HCT116 (cell line): Measurements from ENCODE around the gene TXLNA. TPM values are rescaled to one million over a fixed set of nuclear protein-coding genes. Genes with fewer than 3 reads are reported as not detected.
A peak's percentile ranks its signal among the peaks of the same experiment; 100 is the strongest.
"Not testable (repeated sequence)": the region's sequence is repeated elsewhere in the genome, so short reads cannot be mapped to it uniquely, and the experiment has no call there.

Experiments used
- ATAC-seq: fragments of 200-7000 bp; cut with Tn5 transposase; 2 replicates; pipeline ENCODE4 v1.9.1; 2020; ENCODE audit warnings: mild to moderate bottlenecking, moderate library complexity
- BruUV-seq: library from RNA; stranded (reverse); fragments of 400-500 nt; replicated peaks from 2 replicates; lab custom pipeline; 2021; lab: Mats Ljungman, UMichigan
- CTCF ChIA-PET: fragments of 300-600 bp; sonication (Branson Sonifier 250); formaldehyde crosslinking; loops from one replicate; lab custom pipeline; 2021; ENCODE audit warnings: antibody characterized with exemption; lab: Charles Lee
- POLR2A ChIA-PET: fragments of 300-600, 350-600 bp; sonication (Branson Sonifier 250); formaldehyde crosslinking; loops from one replicate; lab custom pipeline; 2021; ENCODE audit warnings: antibody characterized with exemption; lab: Charles Lee
- RAD21 ChIA-PET, 2 experiments: fragments of 300-600 bp; sonication (Branson Sonifier 250); formaldehyde crosslinking; loops; one replicate each; lab custom pipeline; 2023; ENCODE audit warnings: low total read pairs in 2 of 2; ENCODE audit not compliant: uncharacterized antibody in 2 of 2, unreplicated experiment in 2 of 2, low non-redundant PET in 1 of 2; lab: Charles Lee
- DNase-seq: peaks from one replicate; pipeline ENCODE4 v3.0.0-alpha.2; 2010; ENCODE audit warnings: low read depth, low spot score
- H2AFZ ChIP-seq: fragments of 200-600 bp; shearing (Covaris generic), sonication (generic); 2 replicates; pipeline ENCODE4 v1.6.1; 2017; ENCODE audit warnings: low read depth, mixed run types, mixed read lengths, antibody characterized with exemption, low read length; ENCODE audit not compliant: poor library complexity, severe bottlenecking
- H3K27ac ChIP-seq: 2 replicates; pipeline ENCODE4 v1.5.1; 2012; ENCODE audit warnings: low read depth, low read length
- H3K27me3 ChIP-seq: fragments of 200-600 bp; sonication (generic); 2 replicates; pipeline ENCODE4 v1.6.1; 2016; ENCODE audit warnings: mixed run types, low read length, mixed read lengths; ENCODE audit not compliant: insufficient read depth
- H3K36me3 ChIP-seq, 2 experiments: fragments of 200-500 bp in 1 of 2; fragments of 200-600 bp in 1 of 2; sonication (Bioruptor generic) in 1 of 2; sonication (generic) in 1 of 2; 2 replicates each; pipeline versions ENCODE4 v1.5.1 to v1.6.1; 2014 to 2016; ENCODE audit warnings: low read length in 2 of 2, inconsistent platforms in 1 of 2, mixed read lengths in 1 of 2, mixed run types in 1 of 2; ENCODE audit not compliant: insufficient read depth in 2 of 2, control insufficient read depth in 1 of 2
- H3K4me1 ChIP-seq, 2 experiments: fragments of 200-600 bp in 1 of 2; sonication (generic) in 1 of 2; 2 replicates each; pipeline versions ENCODE4 v1.5.1 to v1.6.1; 2012 to 2017; ENCODE audit warnings: low read length in 2 of 2, inconsistent platforms in 1 of 2, mild to moderate bottlenecking in 1 of 2, mixed read lengths in 1 of 2, mixed run types in 1 of 2, moderate library complexity in 1 of 2; ENCODE audit not compliant: insufficient read depth in 2 of 2, control insufficient read depth in 1 of 2
- H3K4me2 ChIP-seq: fragments of 200-600 bp; sonication (generic); 2 replicates; pipeline ENCODE4 v1.6.1; 2017; ENCODE audit warnings: mixed run types, low read length, mixed read lengths
- H3K4me3 ChIP-seq, 2 experiments: fragments of 200-600 bp in 1 of 2; sonication (generic) in 1 of 2; replicated peaks in 1 of 2; 2 replicates each; pipeline ENCODE4 v1.5.1; 2011 to 2016; ENCODE audit warnings: low read length in 2 of 2, control low read depth in 1 of 2, low read depth in 1 of 2, mild to moderate bottlenecking in 1 of 2, mixed read lengths in 1 of 2, mixed run types in 1 of 2
- H3K79me2 ChIP-seq: fragments of 200-600 bp; sonication (generic); 2 replicates; pipeline ENCODE4 v1.6.1; 2017; ENCODE audit warnings: mild to moderate bottlenecking, mixed run types, low read length, moderate library complexity, mixed read lengths; ENCODE audit not compliant: insufficient read depth
- H3K9ac ChIP-seq: fragments of 200-600 bp; sonication (generic); 2 replicates; pipeline ENCODE4 v1.6.1; 2016; ENCODE audit warnings: low read length, mixed read lengths
- H3K9me2 ChIP-seq: fragments of 200-600 bp; sonication (generic), shearing (Covaris generic); 2 replicates; pipeline ENCODE4 v1.6.1; 2017; ENCODE audit warnings: mixed run types, mild to moderate bottlenecking, moderate library complexity; ENCODE audit not compliant: insufficient read depth
- H3K9me3 ChIP-seq, 2 experiments: fragments of 200-500 bp in 1 of 2; fragments of 200-600 bp in 1 of 2; sonication (Bioruptor generic) in 1 of 2; sonication (generic) in 1 of 2; 2 replicates each; pipeline ENCODE4 v1.6.1; 2014 to 2017; ENCODE audit warnings: low read length in 2 of 2, mixed read lengths in 2 of 2, inconsistent platforms in 1 of 2, low read depth in 1 of 2, mild to moderate bottlenecking in 1 of 2, mixed run types in 1 of 2, moderate library complexity in 1 of 2; ENCODE audit not compliant: control insufficient read depth in 1 of 2, insufficient read depth in 1 of 2
- H4K20me1 ChIP-seq: fragments of 200-600 bp; sonication (generic), shearing (Covaris generic); 2 replicates; pipeline ENCODE4 v1.6.1; 2017; ENCODE audit warnings: mixed run types, mild to moderate bottlenecking, moderate library complexity; ENCODE audit not compliant: insufficient read depth
- EGR1 ChIP-seq: IDR thresholded peaks from 2 replicates; pipeline ENCODE4 v1.6.1; 2012; ENCODE audit warnings: low read depth
- POLR2A ChIP-seq: IDR thresholded peaks from 2 replicates; pipeline ENCODE4 v1.7.0; 2011; ENCODE audit warnings: borderline replicate concordance; ENCODE audit not compliant: insufficient read depth, insufficient read length; ENCODE audit errors: extremely low read depth
- RAD21 ChIP-seq: IDR thresholded peaks from 2 replicates; pipeline ENCODE4 v1.6.1; 2012; ENCODE audit warnings: low read depth, mild to moderate bottlenecking
- SIN3A ChIP-seq: IDR thresholded peaks from 2 replicates; pipeline ENCODE4 v1.6.1; 2012; ENCODE audit warnings: low read depth
- YY1 ChIP-seq: IDR thresholded peaks from 2 replicates; pipeline ENCODE4 v1.6.1; 2011; ENCODE audit warnings: low read length, low read depth, moderate library complexity, mild to moderate bottlenecking; ENCODE audit not compliant: insufficient replicate concordance; ENCODE audit errors: extremely low read depth
- ZNF274 ChIP-seq: fragments of 200-500 bp; sonication (Bioruptor generic); IDR thresholded peaks from 2 replicates; pipeline ENCODE4 v1.6.1; 2014; ENCODE audit warnings: mild to moderate bottlenecking, low read depth, low read length, inconsistent platforms
- intact Hi-C: fragments of 100-400 bp; cut with micrococcal nuclease; formaldehyde crosslinking; loops from 2 replicates; pipeline ENCODE4 v1.10.0; 2022
- total RNA-seq: library from RNA; stranded (reverse); gene quantifications from one replicate; pipeline ENCODE4 v1.2.1, GENCODE V29; 2021; ENCODE audit not compliant: unreplicated experiment
- TF ChIP-seq, protein P1 (sequence below), 3 experiments: fragments of 200-600 bp in 1 of 3; sonication (generic) in 1 of 3; IDR thresholded peaks in 2 of 3; conservative IDR thresholded peaks in 1 of 3; 2 replicates each; pipeline ENCODE4 v1.5.1; 2012 to 2017; ENCODE audit warnings: low read depth in 2 of 3, low read length in 2 of 3, antibody characterized with exemption in 1 of 3, borderline replicate concordance in 1 of 3, control low read depth in 1 of 3, mild to moderate bottlenecking in 1 of 3, mixed read lengths in 1 of 3, mixed run types in 1 of 3, moderate library complexity in 1 of 3; ENCODE audit not compliant: insufficient read depth in 1 of 3
- TF ChIP-seq, protein P2 (sequence below): IDR thresholded peaks from 2 replicates; pipeline ENCODE4 v1.6.1; 2012; ENCODE audit warnings: low read depth

The TXLNA gene
- total RNA-seq, 1 experiment from 2014 or later, result 37.2 TPM

DNA sequence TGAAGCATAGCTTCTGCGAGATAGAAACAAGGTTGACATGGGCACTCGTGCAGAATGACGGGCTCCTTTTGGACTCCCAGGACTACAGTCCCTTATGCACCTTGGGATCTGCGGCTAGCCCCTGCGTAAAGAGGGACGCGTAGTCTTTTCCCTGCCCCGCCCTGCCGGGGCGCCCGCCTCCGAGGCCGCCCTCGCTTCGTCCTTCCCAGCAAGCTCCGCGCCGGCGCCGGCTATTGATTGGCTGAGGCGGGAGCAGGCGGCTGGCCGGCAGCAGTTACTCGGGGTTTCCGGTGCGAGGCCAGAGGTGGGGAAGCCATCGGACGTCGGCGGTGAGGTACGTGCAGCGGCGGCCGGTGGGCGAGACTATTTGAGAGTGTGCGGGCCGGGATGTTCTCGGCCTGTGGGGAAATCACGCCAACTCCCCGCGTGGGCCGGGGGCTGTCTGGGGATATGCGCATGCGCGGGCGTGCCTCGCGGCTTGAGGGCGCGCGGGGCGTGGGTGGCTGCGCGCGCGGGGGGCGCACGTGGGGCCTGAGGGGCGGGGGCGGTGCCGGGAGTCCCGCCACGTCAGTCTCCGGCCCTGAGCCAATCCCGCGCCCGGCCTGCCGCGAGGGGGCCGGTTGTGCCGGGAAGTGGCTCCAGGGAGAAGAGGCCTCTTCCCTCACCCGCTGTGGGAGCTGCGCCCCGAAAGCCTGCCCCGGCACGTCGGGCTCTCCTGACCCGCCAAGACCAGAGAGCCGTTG, at the start of gene TXLNA (continued):
- TF ChIP-seq, protein P1, sequence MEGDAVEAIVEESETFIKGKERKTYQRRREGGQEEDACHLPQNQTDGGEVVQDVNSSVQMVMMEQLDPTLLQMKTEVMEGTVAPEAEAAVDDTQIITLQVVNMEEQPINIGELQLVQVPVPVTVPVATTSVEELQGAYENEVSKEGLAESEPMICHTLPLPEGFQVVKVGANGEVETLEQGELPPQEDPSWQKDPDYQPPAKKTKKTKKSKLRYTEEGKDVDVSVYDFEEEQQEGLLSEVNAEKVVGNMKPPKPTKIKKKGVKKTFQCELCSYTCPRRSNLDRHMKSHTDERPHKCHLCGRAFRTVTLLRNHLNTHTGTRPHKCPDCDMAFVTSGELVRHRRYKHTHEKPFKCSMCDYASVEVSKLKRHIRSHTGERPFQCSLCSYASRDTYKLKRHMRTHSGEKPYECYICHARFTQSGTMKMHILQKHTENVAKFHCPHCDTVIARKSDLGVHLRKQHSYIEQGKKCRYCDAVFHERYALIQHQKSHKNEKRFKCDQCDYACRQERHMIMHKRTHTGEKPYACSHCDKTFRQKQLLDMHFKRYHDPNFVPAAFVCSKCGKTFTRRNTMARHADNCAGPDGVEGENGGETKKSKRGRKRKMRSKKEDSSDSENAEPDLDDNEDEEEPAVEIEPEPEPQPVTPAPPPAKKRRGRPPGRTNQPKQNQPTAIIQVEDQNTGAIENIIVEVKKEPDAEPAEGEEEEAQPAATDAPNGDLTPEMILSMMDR (IDR thresholded peaks at IDR 0.05 in 2 of 3, conservative IDR thresholded peaks at IDR 0.05 in 1 of 3; ENCODE audit: borderline replicate concordance in 1 of 3, insufficient read depth in 1 of 3, low read depth in 2 of 3, low read length in 2 of 3), result no peak
- TF ChIP-seq POLR2A (peak; percentile 83), YY1 (no peak), EGR1 (peak; percentile 95)

DNA sequence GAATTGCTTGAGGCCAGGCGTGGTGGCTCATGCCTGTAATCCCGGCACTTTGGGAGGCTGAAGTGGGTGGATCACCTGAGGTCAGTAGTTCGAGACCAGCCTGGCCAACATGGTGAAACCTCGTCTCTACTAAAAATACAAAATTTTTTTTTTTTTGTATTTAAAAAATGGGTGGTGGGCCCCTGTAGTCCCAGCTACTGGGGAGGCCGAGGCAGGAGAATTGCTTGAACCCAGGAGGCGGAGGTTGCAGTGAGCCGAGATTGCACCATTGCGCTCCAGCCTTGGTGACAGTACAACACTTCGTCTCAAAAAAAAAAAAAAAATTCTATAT, 45.6 kb upstream of the TXLNA start:
- H3K9ac ChIP-seq, H3K27me3 ChIP-seq, CTCF ChIA-PET, H3K9me3 ChIP-seq, POLR2A ChIA-PET, intact Hi-C loops, BruUV-seq, H3K4me3 ChIP-seq, RAD21 ChIA-PET, H3K36me3 ChIP-seq, DNase-seq, H4K20me1 ChIP-seq, H3K9me2 ChIP-seq, H2AFZ ChIP-seq, ATAC-seq: not testable (repeated sequence)
- Histone ChIP-seq H3K4me1 (peaks cover 39 to 60% of the 10 kb centered on the region in 2 experiments), H3K79me2 (peaks cover 87% of the 10 kb centered on the region), H3K4me2 (peak overlapping the region; percentile 48), H3K27ac (peak overlapping the region; percentile 71)

DNA sequence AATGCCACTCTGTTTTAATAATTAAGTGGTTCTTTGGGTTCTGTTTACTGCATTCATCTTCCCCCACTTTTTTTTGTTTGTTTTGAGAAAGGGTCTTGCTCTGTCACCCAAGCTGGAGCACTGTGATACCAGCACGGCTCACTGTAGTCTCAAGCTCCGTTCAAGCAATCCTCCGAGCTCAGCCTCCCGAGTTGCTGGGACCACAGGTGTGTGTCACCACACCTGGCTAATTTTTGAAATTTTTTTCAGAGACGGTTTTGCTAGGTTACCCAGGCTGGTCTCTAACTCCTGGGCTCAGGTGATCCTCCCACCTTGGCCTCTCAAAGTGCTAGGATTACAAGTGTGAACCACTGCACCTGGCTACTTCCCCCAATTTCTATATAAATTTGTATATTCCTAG, 42.4 kb upstream of the TXLNA start:
- Histone ChIP-seq H3K4me2 (no peak overlapping the region), H3K4me3 (no peak overlapping the region), H3K4me1 (peaks cover 41 to 55% of the 10 kb centered on the region in 2 experiments), H3K9me3 (no peaks in the 10 kb centered on the region), H3K9ac (no peak overlapping the region), H3K27ac (no peak overlapping the region), H3K79me2 (peaks cover 88% of the 10 kb centered on the region), H3K27me3 (no peaks in the 10 kb centered on the region), H2AFZ (no peak overlapping the region), H4K20me1 (no peaks in the 10 kb centered on the region; the same call in 1 of the 2 replicates), H3K36me3 (no peaks in the 10 kb centered on the region), H3K9me2 (no peaks in the 10 kb centered on the region)
- ChIA-PET RAD21 (no interaction called here), POLR2A (no interaction called here), CTCF (no interaction called here)
- BruUV-seq, result no TSS peak
- no peak for ATAC-seq
- intact Hi-C loops, result no loop called here
- DNase-seq, result no peak
- no peak for TF ChIP-seq RAD21
- no peak for TF ChIP-seq YY1
- no peak for TF ChIP-seq ZNF274
- TF ChIP-seq SIN3A, result no peak
- TF ChIP-seq, protein P1 (IDR thresholded peaks at IDR 0.05 in 2 of 3, conservative IDR thresholded peaks at IDR 0.05 in 1 of 3; ENCODE audit: borderline replicate concordance in 1 of 3, insufficient read depth in 1 of 3, low read depth in 2 of 3, low read length in 2 of 3), result no peak
- TF ChIP-seq, protein P2, sequence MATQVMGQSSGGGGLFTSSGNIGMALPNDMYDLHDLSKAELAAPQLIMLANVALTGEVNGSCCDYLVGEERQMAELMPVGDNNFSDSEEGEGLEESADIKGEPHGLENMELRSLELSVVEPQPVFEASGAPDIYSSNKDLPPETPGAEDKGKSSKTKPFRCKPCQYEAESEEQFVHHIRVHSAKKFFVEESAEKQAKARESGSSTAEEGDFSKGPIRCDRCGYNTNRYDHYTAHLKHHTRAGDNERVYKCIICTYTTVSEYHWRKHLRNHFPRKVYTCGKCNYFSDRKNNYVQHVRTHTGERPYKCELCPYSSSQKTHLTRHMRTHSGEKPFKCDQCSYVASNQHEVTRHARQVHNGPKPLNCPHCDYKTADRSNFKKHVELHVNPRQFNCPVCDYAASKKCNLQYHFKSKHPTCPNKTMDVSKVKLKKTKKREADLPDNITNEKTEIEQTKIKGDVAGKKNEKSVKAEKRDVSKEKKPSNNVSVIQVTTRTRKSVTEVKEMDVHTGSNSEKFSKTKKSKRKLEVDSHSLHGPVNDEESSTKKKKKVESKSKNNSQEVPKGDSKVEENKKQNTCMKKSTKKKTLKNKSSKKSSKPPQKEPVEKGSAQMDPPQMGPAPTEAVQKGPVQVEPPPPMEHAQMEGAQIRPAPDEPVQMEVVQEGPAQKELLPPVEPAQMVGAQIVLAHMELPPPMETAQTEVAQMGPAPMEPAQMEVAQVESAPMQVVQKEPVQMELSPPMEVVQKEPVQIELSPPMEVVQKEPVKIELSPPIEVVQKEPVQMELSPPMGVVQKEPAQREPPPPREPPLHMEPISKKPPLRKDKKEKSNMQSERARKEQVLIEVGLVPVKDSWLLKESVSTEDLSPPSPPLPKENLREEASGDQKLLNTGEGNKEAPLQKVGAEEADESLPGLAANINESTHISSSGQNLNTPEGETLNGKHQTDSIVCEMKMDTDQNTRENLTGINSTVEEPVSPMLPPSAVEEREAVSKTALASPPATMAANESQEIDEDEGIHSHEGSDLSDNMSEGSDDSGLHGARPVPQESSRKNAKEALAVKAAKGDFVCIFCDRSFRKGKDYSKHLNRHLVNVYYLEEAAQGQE, result no peak
